Raji (cell line): ENCODE data around the gene DLGAP1.

Source experiments
- POLR2A ChIP-seq: IDR thresholded peaks from 2 replicates; pipeline ENCODE4 v1.6.1; 2011; ENCODE audit warnings: low read depth, low read length, control low read depth; ENCODE audit not compliant: insufficient read depth

The DLGAP1 gene

GRCh38 chr18:3816610-3817363 is 638.3 kb downstream of the DLGAP1 start:
- no peak for TF ChIP-seq POLR2A

- no peak for TF ChIP-seq POLR2A
Observed at GRCh38 chr18:3815991-3816390, 639.1 kb downstream of the DLGAP1 start.

GRCh38 chr18:3814816-3815215 is 640.3 kb downstream of the DLGAP1 start:
- no peak for TF ChIP-seq POLR2A

- no peak for TF ChIP-seq POLR2A
Observed at GRCh38 chr18:3810296-3810695, 644.8 kb downstream of the DLGAP1 start.

GRCh38 chr18:3808985-3809780 is 645.9 kb downstream of the DLGAP1 start:
- no peak for TF ChIP-seq POLR2A

GRCh38 chr18:3806656-3807055 is 648.5 kb downstream of the DLGAP1 start:
- TF ChIP-seq POLR2A, result no peak

GRCh38 chr18:3804336-3804735 is 650.8 kb downstream of the DLGAP1 start:
- no peak for TF ChIP-seq POLR2A

GRCh38 chr18:3803350-3803749 is 651.8 kb downstream of the DLGAP1 start:
- TF ChIP-seq POLR2A, result no peak

- no peak for TF ChIP-seq POLR2A
Observed at GRCh38 chr18:3799515-3799914, 655.6 kb downstream of the DLGAP1 start.

- no peak for TF ChIP-seq POLR2A
Observed at GRCh38 chr18:3798032-3798431, 657.1 kb downstream of the DLGAP1 start.

- no peak for TF ChIP-seq POLR2A
Observed at GRCh38 chr18:3796434-3796833, 658.7 kb downstream of the DLGAP1 start.

- no peak for TF ChIP-seq POLR2A
Observed at GRCh38 chr18:3794537-3795348, 660.4 kb downstream of the DLGAP1 start.

- no peak for TF ChIP-seq POLR2A
Observed at GRCh38 chr18:3793545-3793944, 661.6 kb downstream of the DLGAP1 start.

- no peak for TF ChIP-seq POLR2A
Observed at GRCh38 chr18:3793111-3793510, 662.0 kb downstream of the DLGAP1 start.

GRCh38 chr18:3792711-3793110 is 662.4 kb downstream of the DLGAP1 start:
- TF ChIP-seq POLR2A, result no peak
